ENCODE measurements around the gene CELA2A. TPM values are rescaled to one million over a fixed set of nuclear protein-coding genes. Genes with fewer than 3 reads are reported as not detected.

Gene CELA2A
- total and polyA plus RNA-seq, 2 of the 13 experiments (the other 11 are each of a cell fraction or from before 2014, with no cell fraction given), result not detected

DNA sequence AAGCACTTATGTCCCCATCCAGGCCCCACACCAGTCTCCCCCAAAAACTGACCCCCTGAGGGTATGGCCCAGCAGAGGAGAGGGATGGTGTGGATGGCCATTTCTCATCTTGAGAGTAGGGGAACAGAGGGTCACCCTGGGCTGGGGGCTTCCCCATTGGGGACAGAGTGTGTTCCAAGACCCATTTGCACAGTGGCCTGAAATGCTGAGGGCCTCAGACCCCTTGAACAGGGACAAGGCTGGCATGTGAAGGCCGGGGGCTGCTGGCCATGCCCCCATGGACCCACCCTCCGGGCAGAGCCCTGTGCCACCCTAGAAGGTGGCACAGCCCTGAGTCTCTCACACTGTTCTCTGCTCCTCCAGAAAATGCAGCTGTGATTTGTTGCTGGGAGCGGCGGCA is 10.3 kb upstream of the CELA2A start:
- no peaks in the 10 kb centered on the region for H3K9me3 ChIP-seq (ENCODE audit: low read length)
- no peaks in the 10 kb centered on the region for H3K79me2 ChIP-seq (ENCODE audit: insufficient read depth, low read length)
- H3K9ac ChIP-seq (ENCODE audit: insufficient read depth, low read depth, low read length), result no peak overlapping the region
- H3K4me1 ChIP-seq (ENCODE audit: insufficient read depth, low read length), result peaks cover 12% of the 10 kb centered on the region
- TF ChIP-seq, protein P1, sequence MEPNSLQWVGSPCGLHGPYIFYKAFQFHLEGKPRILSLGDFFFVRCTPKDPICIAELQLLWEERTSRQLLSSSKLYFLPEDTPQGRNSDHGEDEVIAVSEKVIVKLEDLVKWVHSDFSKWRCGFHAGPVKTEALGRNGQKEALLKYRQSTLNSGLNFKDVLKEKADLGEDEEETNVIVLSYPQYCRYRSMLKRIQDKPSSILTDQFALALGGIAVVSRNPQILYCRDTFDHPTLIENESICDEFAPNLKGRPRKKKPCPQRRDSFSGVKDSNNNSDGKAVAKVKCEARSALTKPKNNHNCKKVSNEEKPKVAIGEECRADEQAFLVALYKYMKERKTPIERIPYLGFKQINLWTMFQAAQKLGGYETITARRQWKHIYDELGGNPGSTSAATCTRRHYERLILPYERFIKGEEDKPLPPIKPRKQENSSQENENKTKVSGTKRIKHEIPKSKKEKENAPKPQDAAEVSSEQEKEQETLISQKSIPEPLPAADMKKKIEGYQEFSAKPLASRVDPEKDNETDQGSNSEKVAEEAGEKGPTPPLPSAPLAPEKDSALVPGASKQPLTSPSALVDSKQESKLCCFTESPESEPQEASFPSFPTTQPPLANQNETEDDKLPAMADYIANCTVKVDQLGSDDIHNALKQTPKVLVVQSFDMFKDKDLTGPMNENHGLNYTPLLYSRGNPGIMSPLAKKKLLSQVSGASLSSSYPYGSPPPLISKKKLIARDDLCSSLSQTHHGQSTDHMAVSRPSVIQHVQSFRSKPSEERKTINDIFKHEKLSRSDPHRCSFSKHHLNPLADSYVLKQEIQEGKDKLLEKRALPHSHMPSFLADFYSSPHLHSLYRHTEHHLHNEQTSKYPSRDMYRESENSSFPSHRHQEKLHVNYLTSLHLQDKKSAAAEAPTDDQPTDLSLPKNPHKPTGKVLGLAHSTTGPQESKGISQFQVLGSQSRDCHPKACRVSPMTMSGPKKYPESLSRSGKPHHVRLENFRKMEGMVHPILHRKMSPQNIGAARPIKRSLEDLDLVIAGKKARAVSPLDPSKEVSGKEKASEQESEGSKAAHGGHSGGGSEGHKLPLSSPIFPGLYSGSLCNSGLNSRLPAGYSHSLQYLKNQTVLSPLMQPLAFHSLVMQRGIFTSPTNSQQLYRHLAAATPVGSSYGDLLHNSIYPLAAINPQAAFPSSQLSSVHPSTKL (CRISPR knock-in tag; IDR thresholded peaks at IDR 0.05), result no peak
- TF ChIP-seq ZSCAN31 (CRISPR knock-in tag; IDR thresholded peaks at IDR 0.05; ENCODE audit: low read depth) (no peak), ZNF567 (CRISPR knock-in tag; IDR thresholded peaks at IDR 0.05; ENCODE audit: borderline replicate concordance) (no peak), ZEB1 (IDR thresholded peaks at IDR 0.05; ENCODE audit: insufficient replicate concordance, low read depth) (no peak), ATM (IDR thresholded peaks at IDR 0.05; ENCODE audit: borderline replicate concordance) (no peak)
- H3K27ac ChIP-seq (ENCODE audit: extremely low read length, insufficient read depth, low read length), result no peak overlapping the region
- POLR2A ChIA-PET, result no interaction called here
- in situ Hi-C loops (cut with HindIII; ENCODE audit: extremely low pct_ligation_motif_present, low pct_unique_long_range_greater_than_20kb), result no loop called here
- no peak for DNase-seq (ENCODE audit: low spot score)
- CTCF ChIA-PET (ENCODE audit: low intra/inter-chr PET ratio, low total read pairs), result no interaction called here
- FAIRE-seq, result no peak
- no peaks in the 10 kb centered on the region for H3K36me3 ChIP-seq (replicated peaks in 1 of 2; ENCODE audit: control insufficient read depth in 1 of 2, insufficient read depth in 2 of 2, low read length in 2 of 2)
- intact Hi-C loops (cut with micrococcal nuclease; ENCODE audit: unreplicated experiment), result no loop called here
- 0 out of 2 replicates have a peak, but pooled peaks cover 3% of the 10 kb centered on the region for H4K20me1 ChIP-seq (ENCODE audit: insufficient read depth, low read length)
- H3K4me2 ChIP-seq (ENCODE audit: low read depth, low read length), result no peak overlapping the region
- no peak overlapping the region for H3K4me3 ChIP-seq (replicated peaks in 1 of 3; ENCODE audit: insufficient read depth in 1 of 3, low read depth in 2 of 3, low read length in 3 of 3)
- ATAC-seq, result no peak
- BruUV-seq (replicated peaks), result no TSS peak
- peaks cover 0 to 11% of the 10 kb centered on the region in 2 experiments; a peak in 3 of 5 replicates for H3K27me3 ChIP-seq (ENCODE audit: control insufficient read depth in 1 of 2, insufficient read depth in 2 of 2, low read length in 2 of 2)
- 83% methylated on average over 2 of the region's 4 CpGs for WGBS (ENCODE audit: low lambda C conversion rate)
- no peak overlapping the region for H2AFZ ChIP-seq (ENCODE audit: low read length)

All from HepG2 (cell line).